ENCODE data around the gene ERC2.

DNA sequence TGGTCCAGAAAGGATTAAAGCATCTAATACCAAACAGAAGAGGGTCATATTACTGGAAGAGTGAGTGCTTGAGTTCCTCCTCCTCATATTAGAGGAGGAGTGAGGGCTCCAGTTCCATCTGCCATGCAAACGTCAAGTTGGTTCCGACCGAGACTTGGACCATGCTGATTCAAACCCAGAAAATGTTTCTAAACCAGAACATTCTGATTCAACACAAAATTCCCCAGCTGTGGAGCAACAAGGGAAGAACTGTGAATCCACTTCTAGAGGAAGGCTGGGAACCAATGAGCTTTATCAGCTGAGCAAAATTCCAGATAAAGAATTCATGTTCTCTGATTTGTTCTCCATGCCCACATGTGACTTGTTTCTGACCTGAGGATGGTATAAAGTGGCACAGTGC, 845.5 kb downstream of the ERC2 start:
- TF ChIP-seq EP300 (IDR thresholded peaks at IDR 0.05) (no peak), POLR2AphosphoS5 (IDR thresholded peaks at IDR 0.05) (no peak), POLR2A (IDR thresholded peaks at IDR 0.05) (no peak)
- TF ChIP-seq, protein P1, sequence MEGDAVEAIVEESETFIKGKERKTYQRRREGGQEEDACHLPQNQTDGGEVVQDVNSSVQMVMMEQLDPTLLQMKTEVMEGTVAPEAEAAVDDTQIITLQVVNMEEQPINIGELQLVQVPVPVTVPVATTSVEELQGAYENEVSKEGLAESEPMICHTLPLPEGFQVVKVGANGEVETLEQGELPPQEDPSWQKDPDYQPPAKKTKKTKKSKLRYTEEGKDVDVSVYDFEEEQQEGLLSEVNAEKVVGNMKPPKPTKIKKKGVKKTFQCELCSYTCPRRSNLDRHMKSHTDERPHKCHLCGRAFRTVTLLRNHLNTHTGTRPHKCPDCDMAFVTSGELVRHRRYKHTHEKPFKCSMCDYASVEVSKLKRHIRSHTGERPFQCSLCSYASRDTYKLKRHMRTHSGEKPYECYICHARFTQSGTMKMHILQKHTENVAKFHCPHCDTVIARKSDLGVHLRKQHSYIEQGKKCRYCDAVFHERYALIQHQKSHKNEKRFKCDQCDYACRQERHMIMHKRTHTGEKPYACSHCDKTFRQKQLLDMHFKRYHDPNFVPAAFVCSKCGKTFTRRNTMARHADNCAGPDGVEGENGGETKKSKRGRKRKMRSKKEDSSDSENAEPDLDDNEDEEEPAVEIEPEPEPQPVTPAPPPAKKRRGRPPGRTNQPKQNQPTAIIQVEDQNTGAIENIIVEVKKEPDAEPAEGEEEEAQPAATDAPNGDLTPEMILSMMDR (IDR thresholded peaks at IDR 0.05) = no peak
